C4-2B (cell line): ENCODE results near the gene OPCML.
A peak's percentile ranks its signal among the peaks of the same experiment; 100 is the strongest.

Source experiments
- H3K27ac ChIP-seq: fragments of 450-650 bp; 2 replicates; pipeline ENCODE4 v1.5.1; 2017
- ZFX ChIP-seq: fragments of 450-650 bp; IDR thresholded peaks from 2 replicates; pipeline ENCODE4 v1.6.1; 2017
- TF ChIP-seq, protein P1 (sequence below): fragments of 450-650 bp; conservative IDR thresholded peaks from 2 replicates; pipeline ENCODE4 v1.5.1; 2017; ENCODE audit warnings: mild to moderate bottlenecking

OPCML gene

DNA sequence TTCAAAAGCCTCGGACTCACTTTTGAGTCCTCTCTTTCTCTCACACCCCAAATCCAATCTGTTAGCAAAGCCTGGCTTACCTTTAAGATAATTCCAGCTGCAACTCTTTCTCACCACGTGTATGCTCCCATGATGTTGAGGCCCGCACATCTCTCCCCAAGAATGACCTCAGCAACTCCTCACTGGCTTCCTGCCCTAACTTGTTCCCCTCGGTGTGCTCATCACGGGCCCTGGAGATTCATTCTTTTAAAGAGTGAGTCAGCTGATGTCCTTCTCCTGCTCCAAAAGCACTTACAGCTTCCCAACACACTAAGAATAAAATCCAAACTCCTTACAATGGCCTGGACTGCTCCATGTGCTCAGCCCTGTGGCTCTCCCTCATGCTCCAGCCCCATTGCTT, 1041.3 kb downstream of the OPCML start:
- TF ChIP-seq ZFX: no peak
- TF ChIP-seq, protein P1, sequence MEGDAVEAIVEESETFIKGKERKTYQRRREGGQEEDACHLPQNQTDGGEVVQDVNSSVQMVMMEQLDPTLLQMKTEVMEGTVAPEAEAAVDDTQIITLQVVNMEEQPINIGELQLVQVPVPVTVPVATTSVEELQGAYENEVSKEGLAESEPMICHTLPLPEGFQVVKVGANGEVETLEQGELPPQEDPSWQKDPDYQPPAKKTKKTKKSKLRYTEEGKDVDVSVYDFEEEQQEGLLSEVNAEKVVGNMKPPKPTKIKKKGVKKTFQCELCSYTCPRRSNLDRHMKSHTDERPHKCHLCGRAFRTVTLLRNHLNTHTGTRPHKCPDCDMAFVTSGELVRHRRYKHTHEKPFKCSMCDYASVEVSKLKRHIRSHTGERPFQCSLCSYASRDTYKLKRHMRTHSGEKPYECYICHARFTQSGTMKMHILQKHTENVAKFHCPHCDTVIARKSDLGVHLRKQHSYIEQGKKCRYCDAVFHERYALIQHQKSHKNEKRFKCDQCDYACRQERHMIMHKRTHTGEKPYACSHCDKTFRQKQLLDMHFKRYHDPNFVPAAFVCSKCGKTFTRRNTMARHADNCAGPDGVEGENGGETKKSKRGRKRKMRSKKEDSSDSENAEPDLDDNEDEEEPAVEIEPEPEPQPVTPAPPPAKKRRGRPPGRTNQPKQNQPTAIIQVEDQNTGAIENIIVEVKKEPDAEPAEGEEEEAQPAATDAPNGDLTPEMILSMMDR: no peak
- H3K27ac ChIP-seq: no peak overlapping the region

DNA sequence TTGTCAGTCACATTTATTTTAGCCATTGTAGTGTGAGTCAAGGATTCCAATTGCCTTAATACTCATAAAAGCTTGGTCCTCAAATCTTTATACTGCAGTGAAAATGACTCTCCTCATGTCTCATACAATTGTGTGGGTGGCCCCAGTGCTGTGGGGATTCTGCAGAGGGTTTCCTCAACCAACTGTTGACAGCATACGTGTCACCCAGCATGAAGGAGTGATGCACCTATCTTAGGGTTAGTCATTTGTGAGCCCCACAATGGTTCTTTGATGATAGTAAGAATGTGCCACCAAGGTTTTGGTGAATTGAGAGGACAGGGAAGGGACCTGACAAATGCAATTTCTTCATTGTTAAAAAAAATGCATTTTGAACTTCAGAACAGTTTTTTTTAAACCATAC, 1046.2 kb downstream of the OPCML start:
- TF ChIP-seq ZFX: no peak
- TF ChIP-seq, protein P1: no peak
- H3K27ac ChIP-seq: no peak overlapping the region

DNA sequence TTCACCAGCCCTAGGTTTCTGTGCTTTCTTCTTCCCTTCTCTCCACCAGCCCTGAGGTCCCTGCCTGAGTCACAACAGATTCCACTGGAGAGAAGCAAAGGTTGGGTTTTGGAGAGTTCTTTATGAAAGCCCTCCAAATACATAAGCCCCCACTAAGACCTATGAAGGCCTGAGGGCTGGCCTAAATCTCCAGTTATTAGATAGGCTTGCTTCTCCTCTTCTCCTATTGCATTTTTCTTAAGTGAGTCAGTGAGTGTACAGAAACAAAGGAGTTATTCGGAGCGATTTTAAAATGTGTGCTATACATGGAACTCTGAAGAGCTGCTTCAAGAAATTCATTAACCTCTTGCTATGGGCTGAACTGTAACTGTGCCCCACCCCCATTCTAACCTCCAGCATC, 1057.3 kb downstream of the OPCML start:
- H3K27ac ChIP-seq: no peak overlapping the region
- TF ChIP-seq, protein P1: no peak
- no peak for TF ChIP-seq ZFX

DNA sequence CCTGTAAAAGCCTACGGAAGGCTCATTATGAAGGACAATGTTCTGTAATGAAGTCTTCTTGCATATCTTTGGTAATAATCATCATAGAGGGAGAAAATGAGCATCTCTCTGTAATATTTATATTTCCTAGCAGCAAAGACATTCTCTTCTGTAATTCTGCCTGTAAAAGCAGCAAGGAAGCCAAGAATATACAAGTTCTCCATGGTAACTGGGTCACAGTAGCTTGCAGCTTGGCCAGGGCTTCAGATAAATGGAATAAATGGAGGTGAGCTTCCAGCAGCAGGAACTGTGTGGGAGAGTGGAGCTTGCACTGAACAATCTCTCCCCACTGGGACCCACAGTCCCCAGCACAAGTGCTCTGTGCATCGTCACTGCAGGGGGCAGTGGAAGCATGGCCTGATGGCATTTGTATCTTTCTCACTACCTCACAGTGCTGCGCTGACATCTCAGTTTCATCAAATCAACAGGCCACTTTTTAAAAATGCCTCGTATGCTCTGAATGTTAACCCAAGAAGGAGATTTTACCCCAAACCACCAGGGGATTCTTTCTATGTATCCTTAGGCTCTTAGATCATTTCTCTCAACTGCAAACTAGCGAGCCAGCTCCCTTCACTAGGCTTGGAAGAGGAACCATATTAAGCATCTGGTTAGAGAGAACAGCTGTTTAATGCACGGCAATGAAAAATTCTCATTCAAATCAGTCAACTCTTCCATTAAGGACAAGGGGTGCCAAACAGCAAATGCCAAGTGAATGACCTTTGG, 1059.7 kb downstream of the OPCML start:
- TF ChIP-seq, protein P1: no peak
- TF ChIP-seq ZFX: no peak
- no peak overlapping the region for H3K27ac ChIP-seq

DNA sequence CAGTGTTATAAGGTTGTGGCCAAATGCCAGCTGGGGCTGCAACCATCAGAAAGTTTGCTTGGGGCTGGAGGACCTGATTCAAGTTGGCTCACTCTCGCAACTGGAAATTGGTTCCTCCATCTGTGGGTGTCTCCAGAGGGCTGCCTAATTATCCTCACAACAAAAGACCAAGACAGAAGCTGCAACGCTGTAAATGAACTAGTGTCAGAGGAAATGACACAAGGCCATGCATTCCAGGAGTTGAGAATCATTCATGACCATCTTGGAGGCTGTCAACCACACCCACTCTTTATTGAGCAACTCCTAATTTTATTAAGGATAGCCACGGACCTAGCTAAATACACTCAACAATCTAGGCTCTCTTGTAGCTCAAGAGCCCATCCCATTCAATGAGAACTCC, 1060.8 kb downstream of the OPCML start:
- H3K27ac ChIP-seq: no peak overlapping the region
- TF ChIP-seq, protein P1: no peak
- no peak for TF ChIP-seq ZFX

DNA sequence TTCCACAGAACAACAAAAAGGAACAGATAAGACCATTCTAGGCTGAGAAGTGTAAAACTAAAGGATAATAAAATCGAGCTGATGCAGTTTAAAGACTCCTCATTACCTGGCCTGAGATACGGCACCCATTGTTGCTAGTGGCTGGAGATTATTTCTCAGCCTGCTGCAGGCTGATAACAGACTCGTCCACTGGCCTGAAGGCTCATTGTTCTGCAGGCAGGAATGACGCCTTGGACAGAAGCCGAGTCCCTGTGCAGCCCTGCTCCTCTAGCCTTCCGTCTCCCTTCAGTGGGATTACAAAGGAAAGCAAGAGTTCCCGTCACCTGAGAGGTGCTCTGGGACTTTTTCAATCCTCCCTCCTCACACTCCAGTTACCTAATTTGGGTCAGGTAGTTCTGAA, 1065.3 kb downstream of the OPCML start:
- H3K27ac ChIP-seq: no peak overlapping the region
- TF ChIP-seq ZFX: no peak
- TF ChIP-seq, protein P1: no peak

DNA sequence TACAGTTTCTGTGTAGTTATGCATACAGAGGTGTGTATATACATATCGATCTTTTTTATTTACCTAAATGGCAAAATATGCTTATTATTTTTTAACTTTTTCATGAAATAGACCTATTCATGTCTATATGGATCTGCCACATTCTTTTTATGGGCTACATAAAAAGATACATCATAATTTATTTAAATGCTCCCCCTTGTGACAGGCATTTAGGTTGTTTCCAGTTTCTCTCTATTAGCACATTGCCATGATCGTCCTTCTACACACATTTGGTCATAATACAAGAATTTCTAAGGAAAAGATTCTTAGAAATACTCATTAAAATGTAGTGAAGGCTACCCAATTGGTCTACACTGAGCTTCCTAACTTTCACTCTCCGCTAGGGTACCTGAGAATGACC, 1067.4 kb downstream of the OPCML start:
- no peak overlapping the region for H3K27ac ChIP-seq
- TF ChIP-seq ZFX: no peak
- TF ChIP-seq, protein P1: peak; percentile 10; the same call in 1 of the 2 replicates
